GM13976 (cell line): ENCODE results near the gene VPREB1.
"Not testable (repeated sequence)": the region's sequence is repeated elsewhere in the genome, so short reads cannot be mapped to it uniquely, and the experiment has no call there.

ENCODE experiments used
- DNase-seq: peaks from one replicate; pipeline ENCODE4 v3.0.0; 2012; ENCODE audit warnings: low spot score
- CTCF ChIP-seq: IDR thresholded peaks from 2 replicates; pipeline ENCODE4 v1.5.1; 2012; ENCODE audit warnings: borderline replicate concordance, mild to moderate bottlenecking; ENCODE audit not compliant: insufficient read depth; ENCODE audit errors: extremely low read depth, missing control alignments, control extremely low read depth
- in situ Hi-C: fragments of 300-500 bp; cut with MboI; formaldehyde crosslinking; loops from one replicate; pipeline ENCODE4 v1.12.0; 2022; ENCODE audit warnings: low sequenced_read_pairs, mixed read lengths, inconsistent platforms; ENCODE audit not compliant: unreplicated experiment

The VPREB1 gene

GRCh38 chr22:22207845-22208564, 36.6 kb upstream of the VPREB1 start:
- DNase-seq = peak; percentile 84
- peak; percentile 91 for TF ChIP-seq CTCF

GRCh38 chr22:22208652-22209051, 35.9 kb upstream of the VPREB1 start:
- in situ Hi-C loops = loop anchor here (10.0 kb wide), 4 partner anchors 54 to 746 kb away; no protein-coding TSS in a partner anchor
- TF ChIP-seq CTCF = no peak
- DNase-seq = no peak

More at GRCh38 chr22:22207845-22208564, 36.6 kb upstream of the VPREB1 start:
- in situ Hi-C loops = loop anchor here (10.0 kb wide), 4 partner anchors 53 to 747 kb away; no protein-coding TSS in a partner anchor

GRCh38 chr22:22209080-22209640, 35.4 kb upstream of the VPREB1 start:
- in situ Hi-C loops = loop anchor here (10.0 kb wide), 4 partner anchors 54 to 746 kb away; no protein-coding TSS in a partner anchor
- not testable (repeated sequence) for DNase-seq

- TF ChIP-seq CTCF = no peak
- DNase-seq = peak; percentile 71
- in situ Hi-C loops = no loop called here
Observed at GRCh38 chr22:22210375-22210774, 34.2 kb upstream of the VPREB1 start.

- in situ Hi-C loops = no loop called here
- DNase-seq = no peak
- no peak for TF ChIP-seq CTCF
Observed at GRCh38 chr22:22210889-22211833, 33.4 kb upstream of the VPREB1 start.

GRCh38 chr22:22213231-22213630, 31.4 kb upstream of the VPREB1 start:
- no peak for TF ChIP-seq CTCF
- in situ Hi-C loops = no loop called here
- no peak for DNase-seq
